ENCODE results near the gene ZNF700.
"Not testable (repeated sequence)": the region's sequence is repeated elsewhere in the genome, so short reads cannot be mapped to it uniquely, and the experiment has no call there.

The ZNF700 gene

DNA sequence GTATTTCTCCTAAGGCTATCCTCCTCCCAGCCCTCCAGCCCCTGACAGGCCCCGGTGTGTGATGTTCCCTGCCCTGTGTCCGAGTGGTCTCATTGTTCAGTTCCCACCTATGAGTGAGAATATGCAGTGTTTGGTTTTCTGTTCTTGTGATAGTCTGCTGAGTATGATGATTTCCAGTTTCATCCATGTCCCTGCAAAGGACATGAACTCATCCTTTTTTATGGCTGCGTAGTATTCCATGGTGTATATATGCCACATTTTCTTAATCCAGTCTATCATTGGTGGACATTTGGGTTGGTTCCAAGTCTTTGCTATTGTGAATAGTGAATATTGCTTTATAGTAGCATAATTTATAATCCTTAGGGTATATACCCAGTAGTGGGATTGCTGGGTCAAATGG is 10.9 kb downstream of the ZNF700 start:
- H3K27ac ChIP-seq (ENCODE audit: insufficient read depth, low read length, poor library complexity, severe bottlenecking); H3K4me1 ChIP-seq (ENCODE audit: control insufficient read depth, insufficient read depth, low read length, poor library complexity, severe bottlenecking); H3K9me3 ChIP-seq (ENCODE audit: control insufficient read depth, low read length); H3K4me3 ChIP-seq (ENCODE audit: insufficient read depth, low read depth, low read length, poor library complexity, severe bottlenecking); H3K27me3 ChIP-seq (replicated peaks; ENCODE audit: control insufficient read depth, insufficient read depth, low read length, poor library complexity, severe bottlenecking); DNase-seq: not testable (repeated sequence)
- H3K36me3 ChIP-seq (ENCODE audit: control insufficient read depth, insufficient read depth, low read length): peaks cover 13% of the 10 kb centered on the region

DNA sequence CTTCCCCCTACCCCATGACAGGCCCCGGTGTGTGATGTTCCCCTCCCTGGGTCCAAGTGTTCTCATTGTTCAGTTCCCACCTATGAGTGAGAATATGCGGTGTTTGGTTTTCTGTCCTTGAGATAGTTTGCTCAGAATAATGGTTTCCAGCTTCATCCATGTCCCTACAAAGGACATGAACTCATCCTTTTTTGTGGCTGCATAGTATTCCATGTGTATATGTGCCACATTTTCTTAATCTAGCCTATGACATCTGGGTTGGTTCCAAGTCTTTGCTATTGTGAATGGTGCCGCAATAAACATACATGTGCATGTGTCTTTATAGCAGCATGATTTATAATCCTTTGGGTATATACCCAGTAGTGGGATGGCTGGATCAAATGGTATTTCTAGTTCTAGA is 13.5 kb downstream of the ZNF700 start:
- H3K4me3 ChIP-seq (ENCODE audit: insufficient read depth, low read depth, low read length, poor library complexity, severe bottlenecking); H3K27ac ChIP-seq (ENCODE audit: insufficient read depth, low read length, poor library complexity, severe bottlenecking); DNase-seq; H3K4me1 ChIP-seq (ENCODE audit: control insufficient read depth, insufficient read depth, low read length, poor library complexity, severe bottlenecking); H3K27me3 ChIP-seq (replicated peaks; ENCODE audit: control insufficient read depth, insufficient read depth, low read length, poor library complexity, severe bottlenecking): not testable (repeated sequence)
- peaks cover 23% of the 10 kb centered on the region for H3K9me3 ChIP-seq (ENCODE audit: control insufficient read depth, low read length)
- peaks cover 30% of the 10 kb centered on the region for H3K36me3 ChIP-seq (ENCODE audit: control insufficient read depth, insufficient read depth, low read length)

DNA sequence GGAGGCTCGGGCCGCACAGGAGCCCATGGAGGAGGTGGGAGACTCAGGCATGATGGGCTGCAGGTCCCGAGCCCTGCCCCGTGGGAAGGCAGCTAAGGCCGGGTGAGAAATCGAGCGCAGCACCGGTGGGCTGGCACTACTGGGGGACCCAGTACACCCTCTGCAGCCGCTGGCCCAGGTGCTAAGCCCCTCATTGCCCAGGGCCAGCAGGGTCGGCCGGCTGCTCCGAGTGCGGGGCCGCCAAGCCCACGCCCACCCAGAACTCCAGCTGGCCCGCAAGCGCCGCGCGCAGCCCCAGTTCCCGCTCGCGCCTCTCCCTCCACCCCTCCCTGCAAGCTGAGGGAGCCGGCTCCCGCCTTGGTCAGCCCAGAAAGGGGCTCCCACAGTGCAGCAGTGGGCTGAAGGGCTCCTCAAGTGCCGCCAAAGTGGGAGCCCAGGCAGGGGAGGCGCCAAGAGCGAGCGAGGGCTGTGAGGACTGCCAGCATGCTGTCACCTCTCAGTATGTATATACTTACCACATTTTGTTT is 16.5 kb downstream of the ZNF700 start:
- not testable (repeated sequence) for H3K27me3 ChIP-seq (replicated peaks; ENCODE audit: control insufficient read depth, insufficient read depth, low read length, poor library complexity, severe bottlenecking); H3K4me1 ChIP-seq (ENCODE audit: control insufficient read depth, insufficient read depth, low read length, poor library complexity, severe bottlenecking); H3K4me3 ChIP-seq (ENCODE audit: insufficient read depth, low read depth, low read length, poor library complexity, severe bottlenecking); DNase-seq; H3K27ac ChIP-seq (ENCODE audit: insufficient read depth, low read length, poor library complexity, severe bottlenecking)
- Histone ChIP-seq H3K9me3 (ENCODE audit: control insufficient read depth, low read length) (peaks cover 53% of the 10 kb centered on the region), H3K36me3 (ENCODE audit: control insufficient read depth, insufficient read depth, low read length) (peaks cover 54% of the 10 kb centered on the region)

DNA sequence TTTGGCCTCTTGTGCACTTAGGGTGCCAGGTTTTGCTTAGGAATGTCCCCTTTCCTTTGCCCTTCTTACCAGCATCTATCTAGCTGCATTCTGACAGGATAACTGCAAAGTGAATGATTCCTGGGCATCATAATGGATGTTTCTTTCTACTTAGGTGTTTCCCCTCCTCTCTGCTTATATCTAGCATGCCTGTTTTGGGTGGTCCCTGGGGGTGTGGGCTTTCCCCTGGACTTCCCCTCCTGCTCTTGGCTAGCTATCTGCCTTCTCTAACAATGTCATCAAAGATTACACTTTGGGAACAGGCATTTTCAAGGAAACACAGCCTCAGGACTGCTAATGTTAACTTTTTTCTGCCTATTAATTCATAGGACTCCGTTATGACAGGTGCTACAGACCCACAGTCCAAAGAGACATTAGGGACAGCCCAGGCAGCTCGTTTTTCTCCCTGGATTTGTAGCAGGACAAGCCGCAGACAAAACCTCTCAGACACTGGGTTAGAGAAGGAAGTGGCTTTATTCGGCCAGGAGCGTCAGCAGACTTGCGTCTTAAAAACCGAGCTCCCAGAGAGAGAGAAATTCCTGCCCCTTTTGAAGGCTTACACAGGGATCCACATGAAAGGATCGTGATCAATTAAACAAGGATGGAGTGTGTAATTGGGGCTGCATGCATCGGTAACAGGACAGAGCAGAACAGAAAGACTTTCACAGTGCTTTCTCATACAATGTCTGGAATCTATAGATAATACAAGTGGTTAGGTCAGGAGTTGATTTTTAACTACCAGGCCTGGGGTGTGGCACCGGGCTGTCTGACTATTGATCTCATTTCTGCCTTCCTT is 17.3 kb downstream of the ZNF700 start:
- H3K36me3 ChIP-seq (ENCODE audit: control insufficient read depth, insufficient read depth, low read length): peaks cover 62% of the 10 kb centered on the region

DNA sequence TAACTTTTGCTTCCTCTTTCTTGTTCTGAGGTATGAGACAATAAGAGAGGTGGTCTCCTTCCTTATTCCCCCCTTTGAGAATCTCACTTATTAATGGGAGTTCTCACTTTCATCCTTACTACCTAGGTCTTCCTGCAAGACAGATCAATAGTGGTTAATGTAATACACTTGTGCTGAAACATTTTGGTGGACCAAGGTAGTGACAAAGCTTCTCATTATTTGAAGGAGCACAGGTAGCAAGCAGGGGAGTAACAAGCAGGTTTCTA is 17.9 kb downstream of the ZNF700 start:
- Histone ChIP-seq H3K36me3 (ENCODE audit: control insufficient read depth, insufficient read depth, low read length) (peaks cover 68% of the 10 kb centered on the region), H3K4me1 (ENCODE audit: control insufficient read depth, insufficient read depth, low read length, poor library complexity, severe bottlenecking) (no peaks in the 10 kb centered on the region), H3K27ac (ENCODE audit: insufficient read depth, low read length, poor library complexity, severe bottlenecking) (no peak overlapping the region), H3K4me3 (ENCODE audit: insufficient read depth, low read depth, low read length, poor library complexity, severe bottlenecking) (no peak overlapping the region), H3K27me3 (replicated peaks; ENCODE audit: control insufficient read depth, insufficient read depth, low read length, poor library complexity, severe bottlenecking) (no peaks in the 10 kb centered on the region), H3K9me3 (ENCODE audit: control insufficient read depth, low read length) (peaks cover 64% of the 10 kb centered on the region)
- no peak for DNase-seq

More for the DNA sequence above, 17.3 kb downstream of the ZNF700 start:
- no peak for DNase-seq
- Histone ChIP-seq H3K27me3 (replicated peaks; ENCODE audit: control insufficient read depth, insufficient read depth, low read length, poor library complexity, severe bottlenecking) (no peaks in the 10 kb centered on the region), H3K4me3 (ENCODE audit: insufficient read depth, low read depth, low read length, poor library complexity, severe bottlenecking) (no peak overlapping the region), H3K9me3 (ENCODE audit: control insufficient read depth, low read length) (peaks cover 59% of the 10 kb centered on the region), H3K27ac (ENCODE audit: insufficient read depth, low read length, poor library complexity, severe bottlenecking) (no peak overlapping the region), H3K4me1 (ENCODE audit: control insufficient read depth, insufficient read depth, low read length, poor library complexity, severe bottlenecking) (no peaks in the 10 kb centered on the region)

DNA sequence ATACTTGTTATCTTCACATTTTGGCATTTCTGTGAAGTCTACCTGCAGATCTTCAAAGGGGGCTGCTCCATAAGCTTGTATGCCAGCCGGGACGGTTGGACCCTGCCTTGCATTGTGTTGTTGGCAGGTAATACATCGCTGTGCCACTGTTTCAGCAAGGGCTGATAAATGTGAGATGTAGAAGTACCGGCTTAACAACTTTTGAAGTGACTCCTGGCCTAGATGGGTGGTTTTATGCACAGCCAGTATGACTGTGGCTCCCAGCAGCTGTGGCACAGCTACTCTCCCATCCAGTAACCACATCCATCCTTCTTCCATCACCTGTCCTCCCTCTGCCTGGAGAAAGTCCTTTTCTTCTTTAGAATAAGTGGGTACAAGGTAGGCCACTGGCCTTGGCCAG is 19.7 kb downstream of the ZNF700 start:
- H3K4me3 ChIP-seq (ENCODE audit: insufficient read depth, low read depth, low read length, poor library complexity, severe bottlenecking): no peak overlapping the region

DNA sequence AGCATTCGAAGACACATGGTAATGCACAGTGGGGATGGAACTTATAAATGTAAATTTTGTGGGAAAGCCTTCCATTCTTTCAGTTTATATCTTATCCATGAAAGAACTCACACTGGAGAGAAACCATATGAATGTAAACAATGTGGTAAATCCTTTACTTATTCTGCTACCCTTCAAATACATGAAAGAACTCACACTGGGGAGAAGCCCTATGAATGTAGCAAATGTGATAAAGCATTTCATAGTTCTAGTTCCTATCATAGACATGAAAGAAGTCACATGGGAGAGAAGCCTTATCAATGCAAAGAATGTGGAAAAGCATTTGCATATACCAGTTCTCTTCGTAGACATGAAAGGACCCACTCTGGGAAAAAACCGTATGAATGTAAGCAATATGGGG is 23.7 kb downstream of the ZNF700 start:
- Histone ChIP-seq H3K36me3 (ENCODE audit: control insufficient read depth, insufficient read depth, low read length) (peaks cover 66% of the 10 kb centered on the region), H3K4me1 (ENCODE audit: control insufficient read depth, insufficient read depth, low read length, poor library complexity, severe bottlenecking) (no peaks in the 10 kb centered on the region), H3K4me3 (ENCODE audit: insufficient read depth, low read depth, low read length, poor library complexity, severe bottlenecking) (no peak overlapping the region), H3K9me3 (ENCODE audit: control insufficient read depth, low read length) (peaks cover 82% of the 10 kb centered on the region), H3K27me3 (replicated peaks; ENCODE audit: control insufficient read depth, insufficient read depth, low read length, poor library complexity, severe bottlenecking) (no peaks in the 10 kb centered on the region), H3K27ac (ENCODE audit: insufficient read depth, low read length, poor library complexity, severe bottlenecking) (no peak overlapping the region)
- DNase-seq: no peak

More for the DNA sequence above, 19.7 kb downstream of the ZNF700 start:
- Histone ChIP-seq H3K4me1 (ENCODE audit: control insufficient read depth, insufficient read depth, low read length, poor library complexity, severe bottlenecking) (no peaks in the 10 kb centered on the region), H3K27me3 (replicated peaks; ENCODE audit: control insufficient read depth, insufficient read depth, low read length, poor library complexity, severe bottlenecking) (no peaks in the 10 kb centered on the region), H3K27ac (ENCODE audit: insufficient read depth, low read length, poor library complexity, severe bottlenecking) (no peak overlapping the region), H3K36me3 (ENCODE audit: control insufficient read depth, insufficient read depth, low read length) (peaks cover 83% of the 10 kb centered on the region), H3K9me3 (ENCODE audit: control insufficient read depth, low read length) (peaks cover 78% of the 10 kb centered on the region)
- DNase-seq: no peak

DNA sequence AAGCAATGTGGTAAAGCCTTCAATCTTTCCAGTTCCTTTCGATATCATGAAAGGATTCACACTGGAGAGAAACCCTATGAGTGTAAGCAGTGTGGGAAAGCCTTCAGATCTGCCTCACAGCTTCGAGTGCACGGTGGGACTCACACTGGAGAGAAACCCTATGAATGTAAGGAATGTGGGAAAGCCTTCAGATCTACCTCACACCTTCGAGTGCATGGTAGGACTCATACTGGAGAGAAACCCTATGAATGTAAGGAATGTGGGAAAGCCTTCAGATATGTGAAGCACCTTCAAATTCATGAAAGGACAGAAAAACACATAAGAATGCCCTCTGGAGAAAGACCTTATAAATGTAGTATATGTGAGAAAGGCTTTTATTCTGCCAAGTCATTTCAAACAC is 24.3 kb downstream of the ZNF700 start:
- Histone ChIP-seq H3K36me3 (ENCODE audit: control insufficient read depth, insufficient read depth, low read length) (peaks cover 60% of the 10 kb centered on the region), H3K27ac (ENCODE audit: insufficient read depth, low read length, poor library complexity, severe bottlenecking) (no peak overlapping the region), H3K27me3 (replicated peaks; ENCODE audit: control insufficient read depth, insufficient read depth, low read length, poor library complexity, severe bottlenecking) (no peaks in the 10 kb centered on the region), H3K9me3 (ENCODE audit: control insufficient read depth, low read length) (peaks cover 77% of the 10 kb centered on the region), H3K4me3 (ENCODE audit: insufficient read depth, low read depth, low read length, poor library complexity, severe bottlenecking) (no peak overlapping the region), H3K4me1 (ENCODE audit: control insufficient read depth, insufficient read depth, low read length, poor library complexity, severe bottlenecking) (no peaks in the 10 kb centered on the region)
- DNase-seq: no peak

DNA sequence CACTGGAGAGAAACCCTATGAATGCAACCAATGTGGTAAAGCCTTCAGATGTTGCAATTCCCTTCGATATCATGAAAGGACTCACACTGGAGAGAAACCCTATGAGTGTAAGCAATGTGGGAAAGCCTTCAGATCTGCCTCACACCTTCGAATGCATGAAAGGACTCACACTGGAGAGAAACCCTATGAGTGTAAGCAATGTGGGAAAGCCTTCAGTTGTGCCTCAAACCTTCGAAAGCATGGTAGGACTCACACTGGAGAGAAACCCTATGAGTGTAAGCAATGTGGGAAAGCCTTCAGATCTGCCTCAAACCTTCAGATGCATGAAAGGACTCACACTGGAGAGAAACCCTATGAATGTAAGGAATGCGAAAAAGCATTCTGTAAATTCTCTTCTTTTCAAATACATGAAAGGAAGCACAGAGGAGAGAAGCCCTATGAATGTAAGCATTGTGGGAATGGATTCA is 24.7 kb downstream of the ZNF700 start:
- not testable (repeated sequence) for H3K27ac ChIP-seq (ENCODE audit: insufficient read depth, low read length, poor library complexity, severe bottlenecking); DNase-seq; H3K4me1 ChIP-seq (ENCODE audit: control insufficient read depth, insufficient read depth, low read length, poor library complexity, severe bottlenecking); H3K27me3 ChIP-seq (replicated peaks; ENCODE audit: control insufficient read depth, insufficient read depth, low read length, poor library complexity, severe bottlenecking)
- H3K9me3 ChIP-seq (ENCODE audit: control insufficient read depth, low read length): peaks cover 73% of the 10 kb centered on the region
- peak overlapping the region; percentile 7 for H3K4me3 ChIP-seq (ENCODE audit: insufficient read depth, low read depth, low read length, poor library complexity, severe bottlenecking)
- peaks cover 56% of the 10 kb centered on the region for H3K36me3 ChIP-seq (ENCODE audit: control insufficient read depth, insufficient read depth, low read length)

DNA sequence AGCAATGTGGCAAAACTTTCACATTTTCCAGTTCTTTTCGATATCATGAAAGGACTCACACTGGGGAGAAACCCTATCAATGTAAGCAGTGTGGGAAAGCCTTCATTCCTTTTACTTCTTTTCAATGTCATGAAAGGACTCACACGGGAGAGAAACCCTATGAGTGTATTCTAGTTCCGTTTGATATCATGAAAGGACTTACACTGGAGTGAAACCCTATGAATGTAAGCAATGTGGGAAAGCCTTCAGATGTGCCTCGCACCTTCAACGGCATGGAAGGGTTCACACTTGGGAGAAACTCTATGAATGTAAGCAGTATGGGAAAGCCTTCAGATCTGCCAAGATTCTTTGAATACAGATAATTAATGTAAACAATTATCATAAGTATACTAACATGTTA is 25.4 kb downstream of the ZNF700 start:
- H3K27ac ChIP-seq (ENCODE audit: insufficient read depth, low read length, poor library complexity, severe bottlenecking): no peak overlapping the region
- H3K9me3 ChIP-seq (ENCODE audit: control insufficient read depth, low read length): peaks cover 67% of the 10 kb centered on the region
- peaks cover 49% of the 10 kb centered on the region for H3K36me3 ChIP-seq (ENCODE audit: control insufficient read depth, insufficient read depth, low read length)
- no peak for DNase-seq
- no peaks in the 10 kb centered on the region for H3K4me1 ChIP-seq (ENCODE audit: control insufficient read depth, insufficient read depth, low read length, poor library complexity, severe bottlenecking)
- H3K27me3 ChIP-seq (replicated peaks; ENCODE audit: control insufficient read depth, insufficient read depth, low read length, poor library complexity, severe bottlenecking): no peaks in the 10 kb centered on the region
- H3K4me3 ChIP-seq (ENCODE audit: insufficient read depth, low read depth, low read length, poor library complexity, severe bottlenecking): peak overlapping the region; percentile 7
